NCI-H1417 treated with DMSO at 0.1 percent for 48 hours (cell line): ENCODE measurements around the gene PHACTR3.

ENCODE experiments used
- DNase-seq: peaks from one replicate; lab custom pipeline; 2025; lab: John Stamatoyannopoulos, UW

The PHACTR3 gene

GRCh38 chr20:59696476-59696875, 92.1 kb downstream of the PHACTR3 start:
- DNase-seq: no peak

- DNase-seq: no peak
These were observed 92.7 kb downstream of the PHACTR3 start for GRCh38 chr20:59697068-59697467.

GRCh38 chr20:59698598-59698997, 94.3 kb downstream of the PHACTR3 start:
- no peak for DNase-seq

- DNase-seq: no peak
These were observed 96.9 kb downstream of the PHACTR3 start for GRCh38 chr20:59701236-59701635.

- DNase-seq: no peak
These were observed 98.7 kb downstream of the PHACTR3 start for GRCh38 chr20:59703046-59703445.

- DNase-seq: no peak
These were observed 101.5 kb downstream of the PHACTR3 start for GRCh38 chr20:59705651-59706399.

- no peak for DNase-seq
These were observed 102.0 kb downstream of the PHACTR3 start for GRCh38 chr20:59706400-59706693.

- DNase-seq: no peak
These were observed 104.0 kb downstream of the PHACTR3 start for GRCh38 chr20:59708326-59708725.

GRCh38 chr20:59709636-59710035, 105.3 kb downstream of the PHACTR3 start:
- no peak for DNase-seq

GRCh38 chr20:59718071-59718470, 113.7 kb downstream of the PHACTR3 start:
- no peak for DNase-seq

- DNase-seq: no peak
These were observed 114.4 kb downstream of the PHACTR3 start for GRCh38 chr20:59718751-59719150.

GRCh38 chr20:59720013-59720412, 115.7 kb downstream of the PHACTR3 start:
- DNase-seq: no peak

- DNase-seq: no peak
These were observed 117.0 kb downstream of the PHACTR3 start for GRCh38 chr20:59721386-59721785.

- DNase-seq: no peak
These were observed 118.8 kb downstream of the PHACTR3 start for GRCh38 chr20:59723108-59723500.

GRCh38 chr20:59723607-59724456, 119.5 kb downstream of the PHACTR3 start:
- no peak for DNase-seq

GRCh38 chr20:59724457-59725366, 120.4 kb downstream of the PHACTR3 start:
- no peak for DNase-seq

- DNase-seq: no peak
These were observed 121.3 kb downstream of the PHACTR3 start for GRCh38 chr20:59725476-59726280.

GRCh38 chr20:59726281-59726595, 121.9 kb downstream of the PHACTR3 start:
- no peak for DNase-seq

- no peak for DNase-seq
These were observed 124.5 kb downstream of the PHACTR3 start for GRCh38 chr20:59728722-59729430.

GRCh38 chr20:59729506-59729905, 125.2 kb downstream of the PHACTR3 start:
- DNase-seq: no peak

GRCh38 chr20:59730722-59731121, 126.4 kb downstream of the PHACTR3 start:
- no peak for DNase-seq
